Cardiac muscle cell (in vitro differentiated cells and primary cell): ENCODE measurements around the gene ARHGEF40. TPM values are rescaled to one million over a fixed set of nuclear protein-coding genes. Genes with fewer than 3 reads are reported as not detected.

Experiments used
- DNase-seq, 2 donors: peaks; one replicate each; pipeline versions ENCODE4 v3.0.0 to v3.0.0-alpha.2; 2010 to 2017; ENCODE audit warnings: low read depth in 1 of 2, low spot score in 1 of 2
- H3K27ac ChIP-seq: fragments of 200-600 bp; sonication (generic); 2 replicates; pipeline ENCODE4 v1.5.1; 2016
- H3K27me3 ChIP-seq: fragments of 200-600 bp; sonication (generic); 2 replicates; pipeline ENCODE4 v1.6.0; 2016; ENCODE audit warnings: control low read depth
- H3K36me3 ChIP-seq: fragments of 200-600 bp; sonication (generic); 2 replicates; pipeline ENCODE4 v1.5.1; 2016; ENCODE audit warnings: control low read depth
- H3K4me1 ChIP-seq: fragments of 200-600 bp; sonication (generic); 2 replicates; pipeline ENCODE4 v1.8.1; 2017; ENCODE audit warnings: low read depth, mild to moderate bottlenecking, mixed run types
- H3K4me3 ChIP-seq: fragments of 200-600 bp; sonication (generic); 2 replicates; pipeline ENCODE4 v1.5.1; 2016; ENCODE audit warnings: mild to moderate bottlenecking
- H3K9me3 ChIP-seq: fragments of 200-600 bp; sonication (generic); 2 replicates; pipeline ENCODE4 v1.5.1; 2017; ENCODE audit warnings: low read depth, mild to moderate bottlenecking, control low read depth
- CTCF ChIP-seq: IDR thresholded peaks from 2 replicates; pipeline ENCODE4 v1.5.1; 2012; ENCODE audit warnings: low read depth, mild to moderate bottlenecking, low read length
- polyA plus RNA-seq: library from polyadenylated mRNA; unstranded; fragments of >200 nt; fragmentation: Nextera tagmentation; extraction: Ambion mirVana; gene quantifications from 2 replicates; pipeline ENCODE4 v1.2.1, GENCODE V29; 2016
- total RNA-seq: library from RNA; depleted of rRNA; stranded (reverse); fragments of >200 nt; gene quantifications from 2 replicates; pipeline ENCODE4 v1.2.3, GENCODE V29; 2016

ARHGEF40 gene
- total and polyA plus RNA-seq, 2 experiments from 2014 or later = 26.4 to 41.7 TPM

DNA sequence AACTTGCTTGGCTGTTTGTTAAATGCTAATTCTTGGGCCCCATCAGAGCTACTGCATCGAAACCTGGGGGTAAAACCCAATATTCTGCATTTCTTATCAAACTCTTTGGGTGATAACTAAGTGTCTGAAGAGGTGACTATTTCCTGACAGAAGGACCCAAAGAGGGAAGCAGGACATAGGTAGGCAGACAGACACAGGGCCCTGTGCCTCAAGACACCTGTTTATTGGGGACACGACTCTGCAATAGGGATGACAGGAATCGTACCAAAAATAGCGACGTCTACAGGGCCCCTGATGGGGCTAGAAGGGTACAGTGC lies 19.7 kb downstream of the ARHGEF40 start:
- Histone ChIP-seq H3K27ac (peak overlapping the region; percentile 34), H3K36me3 (peaks cover 47% of the 10 kb centered on the region), H3K27me3 (no peaks in the 10 kb centered on the region), H3K9me3 (no peaks in the 10 kb centered on the region), H3K4me1 (peaks cover 19% of the 10 kb centered on the region), H3K4me3 (no peak overlapping the region)
- TF ChIP-seq CTCF = no peak
- no peak for DNase-seq

GRCh38 chr14:21090194-21090939 lies 20.3 kb downstream of the ARHGEF40 start:
- no peaks in the 10 kb centered on the region for H3K9me3 ChIP-seq

GRCh38 chr14:21090940-21091663 lies 21.0 kb downstream of the ARHGEF40 start:
- H3K27me3 ChIP-seq = peaks cover 3% of the 10 kb centered on the region
- H3K9me3 ChIP-seq = no peaks in the 10 kb centered on the region
- H3K27ac ChIP-seq = peak overlapping the region; percentile 10
- DNase-seq = no peak
- H3K36me3 ChIP-seq = peaks cover 43% of the 10 kb centered on the region
- H3K4me1 ChIP-seq = peaks cover 23% of the 10 kb centered on the region
- no peak for TF ChIP-seq CTCF
- no peak overlapping the region for H3K4me3 ChIP-seq

More at GRCh38 chr14:21090194-21090939, 20.3 kb downstream of the ARHGEF40 start:
- peaks cover 20% of the 10 kb centered on the region for H3K4me1 ChIP-seq
- peak in 1 of 2 donors; percentile 21 for DNase-seq
- peak overlapping the region; percentile 10 for H3K27ac ChIP-seq
- TF ChIP-seq CTCF = peak; percentile 47
- no peak overlapping the region for H3K4me3 ChIP-seq
- peaks cover under 1% of the 10 kb centered on the region for H3K27me3 ChIP-seq
- peaks cover 43% of the 10 kb centered on the region for H3K36me3 ChIP-seq

DNA sequence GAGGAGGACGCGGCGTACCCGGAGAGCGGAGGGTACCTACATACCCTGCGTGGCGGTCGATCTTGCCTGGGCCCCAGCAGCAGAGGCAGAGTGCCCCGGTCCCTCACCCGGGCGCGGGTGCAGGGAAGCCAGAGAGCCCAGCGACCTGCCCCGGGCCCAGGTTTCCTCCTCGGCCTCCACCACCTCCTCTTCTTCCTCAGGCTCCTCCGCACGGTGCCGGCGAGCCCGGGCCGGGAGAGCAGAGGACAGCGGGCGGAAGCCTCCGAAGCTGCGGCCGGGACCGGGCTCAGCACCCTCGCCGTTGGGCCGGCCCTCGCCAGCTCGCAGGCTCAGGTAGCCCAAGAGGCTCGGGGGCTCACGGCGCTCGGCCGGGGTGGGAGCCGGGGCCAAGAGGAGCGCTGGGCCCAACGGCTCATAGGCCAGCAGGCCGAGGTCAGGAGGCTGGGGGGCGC lies 21.7 kb downstream of the ARHGEF40 start:
- Histone ChIP-seq H3K27me3 (peaks cover 3% of the 10 kb centered on the region), H3K4me3 (no peak overlapping the region), H3K36me3 (peaks cover 43% of the 10 kb centered on the region), H3K4me1 (peaks cover 23% of the 10 kb centered on the region), H3K27ac (no peak overlapping the region), H3K9me3 (no peaks in the 10 kb centered on the region)
- no peak for TF ChIP-seq CTCF
- DNase-seq = no peak

DNA sequence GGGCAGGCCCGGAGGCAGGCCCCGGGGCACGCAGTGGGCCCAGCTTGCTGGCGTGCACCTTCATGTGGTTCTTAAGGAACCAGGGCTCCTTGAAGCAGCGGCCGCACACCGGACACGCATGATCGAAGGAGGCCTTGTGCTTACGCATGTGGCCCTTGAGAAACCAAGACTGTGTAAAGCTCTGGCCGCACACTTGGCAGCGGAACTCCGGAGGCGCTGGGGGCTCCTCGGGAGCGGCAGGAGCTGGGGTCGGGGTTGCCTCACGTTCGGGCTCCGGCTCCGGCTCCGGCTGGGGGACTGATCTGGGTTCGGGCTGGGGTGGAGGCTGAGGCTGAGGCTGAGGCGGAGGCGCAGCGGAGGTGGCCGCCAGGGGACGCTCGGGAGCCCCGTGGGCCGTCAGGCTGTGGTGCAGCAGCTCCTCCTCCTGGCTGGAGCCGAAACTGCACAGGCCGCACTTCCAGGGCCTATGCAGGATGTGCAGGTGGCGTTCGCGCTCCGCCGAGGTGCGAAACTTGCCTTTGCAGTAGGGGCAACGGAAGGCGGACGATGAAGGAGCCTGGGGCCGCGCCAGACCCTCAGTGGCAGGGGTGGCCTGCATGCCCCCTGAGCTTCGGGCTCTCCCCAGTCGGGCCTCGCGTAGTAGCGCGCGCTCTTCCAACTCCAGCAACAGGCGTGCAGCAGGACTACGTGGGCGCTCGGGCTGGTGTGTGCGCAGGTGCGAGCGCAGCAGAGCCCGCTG lies 22.3 kb downstream of the ARHGEF40 start:
- Histone ChIP-seq H3K36me3 (peaks cover 43% of the 10 kb centered on the region), H3K4me1 (peaks cover 23% of the 10 kb centered on the region), H3K4me3 (no peak overlapping the region), H3K27me3 (peaks cover 3% of the 10 kb centered on the region), H3K27ac (no peak overlapping the region), H3K9me3 (no peaks in the 10 kb centered on the region)
- peak; percentile 80 to 82 for DNase-seq
- peak; percentile 100 for TF ChIP-seq CTCF
